GM23338 (cell line): ENCODE data around the gene SCRG1. TPM values are rescaled to one million over a fixed set of nuclear protein-coding genes. Genes with fewer than 3 reads are reported as not detected.

ENCODE experiments used
- ATAC-seq: fragments of 200-7000 bp; cut with Tn5 transposase; 3 replicates; pipeline ENCODE4 v1.9.1; 2020
- DNase-seq: peaks from one replicate; pipeline ENCODE4 v3.0.0-alpha.2; 2015; ENCODE audit warnings: low spot score
- H2AFZ ChIP-seq: fragments of 200-600 bp; sonication (generic); 2 replicates; pipeline ENCODE4 v1.8.0; 2016; ENCODE audit warnings: antibody characterized with exemption, mild to moderate bottlenecking, moderate library complexity
- H3F3A ChIP-seq: fragments of 200-600 bp; sonication (generic); replicated peaks from 2 replicates; pipeline ENCODE4 v1.8.0; 2017; ENCODE audit warnings: antibody characterized with exemption, mixed run types, low read depth
- H3K27ac ChIP-seq: fragments of 200-600 bp; sonication (generic); 2 replicates; pipeline ENCODE4 v1.6.1; 2016; ENCODE audit warnings: low read depth
- H3K27me3 ChIP-seq: fragments of 200-600 bp; sonication (generic); 2 replicates; pipeline ENCODE4 v1.8.0; 2016; ENCODE audit warnings: mild to moderate bottlenecking, mixed run types, moderate library complexity; ENCODE audit not compliant: insufficient read depth
- H3K36me3 ChIP-seq: fragments of 200-600 bp; sonication (generic); 2 replicates; pipeline ENCODE4 v1.8.0; 2016; ENCODE audit warnings: mild to moderate bottlenecking; ENCODE audit not compliant: insufficient read depth
- H3K4me1 ChIP-seq: fragments of 200-600 bp; sonication (generic); 2 replicates; pipeline ENCODE4 v1.8.0; 2016; ENCODE audit warnings: mild to moderate bottlenecking, moderate library complexity; ENCODE audit not compliant: insufficient read depth
- H3K4me2 ChIP-seq: fragments of 200-600 bp; sonication (generic); 2 replicates; pipeline ENCODE4 v1.7.1; 2017; ENCODE audit warnings: mixed run types
- H3K4me3 ChIP-seq: fragments of 200-600 bp; sonication (generic); 2 replicates; pipeline ENCODE4 v1.6.1; 2016; ENCODE audit warnings: mixed run types
- H3K79me2 ChIP-seq: fragments of 200-600 bp; sonication (generic); replicated peaks from 2 replicates; pipeline ENCODE4 v1.8.0; 2017; ENCODE audit warnings: mild to moderate bottlenecking; ENCODE audit not compliant: insufficient read depth
- H3K9me2 ChIP-seq: fragments of 200-600 bp; sonication (generic); 2 replicates; pipeline ENCODE4 v1.8.0; 2017; ENCODE audit not compliant: insufficient read depth
- H4K20me1 ChIP-seq: fragments of 200-600 bp; sonication (generic); replicated peaks from 2 replicates; pipeline ENCODE4 v1.8.0; 2017; ENCODE audit warnings: mild to moderate bottlenecking; ENCODE audit not compliant: insufficient read depth
- H3K27ac Mint-ChIP-seq: 2 replicates; pipeline ENCODE4 v1.8.0; 2020; ENCODE audit warnings: inconsistent platforms, mild to moderate bottlenecking, moderate library complexity, mixed read lengths
- H3K27me3 Mint-ChIP-seq: 3 replicates; pipeline ENCODE4 v1.8.0; 2022; ENCODE audit warnings: low read depth, mild to moderate bottlenecking, moderate library complexity, mixed read lengths, inconsistent platforms; ENCODE audit not compliant: insufficient read depth, poor library complexity
- H3K36me3 Mint-ChIP-seq: 3 replicates; pipeline ENCODE4 v1.8.0; 2021; ENCODE audit warnings: low read depth, mild to moderate bottlenecking, inconsistent platforms, moderate library complexity, mixed read lengths
- H3K4me1 Mint-ChIP-seq: 3 replicates; pipeline ENCODE4 v1.8.0; 2020; ENCODE audit warnings: mild to moderate bottlenecking, inconsistent platforms, mixed read lengths
- H3K4me3 Mint-ChIP-seq: 3 replicates; pipeline ENCODE4 v1.8.0; 2021; ENCODE audit warnings: moderate library complexity, mild to moderate bottlenecking, inconsistent platforms, mixed read lengths
- H3K9me3 Mint-ChIP-seq: 3 replicates; pipeline ENCODE4 v1.8.0; 2020; ENCODE audit warnings: moderate library complexity, mild to moderate bottlenecking, inconsistent platforms, mixed read lengths
- EZH2phosphoT487 ChIP-seq: fragments of 200-600 bp; sonication (generic); IDR thresholded peaks from one replicate; pipeline ENCODE4 v1.8.1; 2018; ENCODE audit warnings: antibody characterized with exemption; ENCODE audit not compliant: unreplicated experiment
- JUNB ChIP-seq: IDR thresholded peaks from one replicate; pipeline ENCODE4 v1.6.1; 2016; ENCODE audit warnings: antibody characterized with exemption; ENCODE audit not compliant: unreplicated experiment
- NANOG ChIP-seq: IDR thresholded peaks from 2 replicates; pipeline ENCODE4 v1.6.1; 2016; ENCODE audit warnings: antibody characterized with exemption, borderline replicate concordance
- POLR2AphosphoS5 ChIP-seq: IDR thresholded peaks from 2 replicates; pipeline ENCODE4 v1.6.1; 2016; ENCODE audit warnings: antibody characterized with exemption, low read depth
- STAT1 ChIP-seq: IDR thresholded peaks from one replicate; pipeline ENCODE4 v1.6.1; 2016; ENCODE audit warnings: antibody characterized with exemption; ENCODE audit not compliant: unreplicated experiment
- polyA plus RNA-seq: library from polyadenylated mRNA; unstranded; fragments of >200 nt; fragmentation: Nextera tagmentation; extraction: Ambion mirVana; gene quantifications from 2 replicates; pipeline ENCODE4 v1.2.1, GENCODE V29; 2016
- total RNA-seq: library from RNA; depleted of rRNA; stranded (reverse); fragments of >200 nt; shearing (Covaris generic); gene quantifications from 2 replicates; pipeline ENCODE4 v1.2.3, GENCODE V29; 2014
- TF ChIP-seq, protein P1 (sequence below): fragments of 250-450 bp; sonication (Bioruptor Pico); IDR thresholded peaks from 2 replicates; pipeline ENCODE4 v1.5.0; 2020; ENCODE audit warnings: mild to moderate bottlenecking, moderate library complexity
- TF ChIP-seq, protein P2 (sequence below): IDR thresholded peaks from 2 replicates; pipeline ENCODE4 v1.6.1; 2016; ENCODE audit warnings: antibody characterized with exemption

The SCRG1 gene
- total and polyA plus RNA-seq, 2 experiments from 2014 or later = 0.45 TPM; not detected in 1

DNA sequence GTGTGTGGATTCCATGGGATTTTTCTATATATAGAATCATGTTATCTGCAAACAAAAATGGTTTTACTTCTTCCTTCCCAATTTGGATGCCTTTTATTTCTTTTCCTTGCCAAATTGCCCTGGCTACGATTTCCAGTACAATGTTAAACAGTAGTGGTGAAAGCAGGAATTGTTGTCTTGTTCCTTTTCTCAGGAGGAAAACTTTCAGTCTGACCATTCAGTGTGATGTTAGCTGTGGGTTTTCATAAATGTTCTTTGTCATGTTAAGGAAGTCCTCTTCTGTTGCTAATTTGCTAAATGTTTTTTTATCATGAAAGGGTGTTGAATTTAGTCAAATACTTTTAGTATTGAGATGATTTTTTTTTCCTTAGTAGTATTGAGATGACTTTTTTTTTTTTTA is 17.3 kb downstream of the SCRG1 start (continued):
- TF ChIP-seq, protein P1, sequence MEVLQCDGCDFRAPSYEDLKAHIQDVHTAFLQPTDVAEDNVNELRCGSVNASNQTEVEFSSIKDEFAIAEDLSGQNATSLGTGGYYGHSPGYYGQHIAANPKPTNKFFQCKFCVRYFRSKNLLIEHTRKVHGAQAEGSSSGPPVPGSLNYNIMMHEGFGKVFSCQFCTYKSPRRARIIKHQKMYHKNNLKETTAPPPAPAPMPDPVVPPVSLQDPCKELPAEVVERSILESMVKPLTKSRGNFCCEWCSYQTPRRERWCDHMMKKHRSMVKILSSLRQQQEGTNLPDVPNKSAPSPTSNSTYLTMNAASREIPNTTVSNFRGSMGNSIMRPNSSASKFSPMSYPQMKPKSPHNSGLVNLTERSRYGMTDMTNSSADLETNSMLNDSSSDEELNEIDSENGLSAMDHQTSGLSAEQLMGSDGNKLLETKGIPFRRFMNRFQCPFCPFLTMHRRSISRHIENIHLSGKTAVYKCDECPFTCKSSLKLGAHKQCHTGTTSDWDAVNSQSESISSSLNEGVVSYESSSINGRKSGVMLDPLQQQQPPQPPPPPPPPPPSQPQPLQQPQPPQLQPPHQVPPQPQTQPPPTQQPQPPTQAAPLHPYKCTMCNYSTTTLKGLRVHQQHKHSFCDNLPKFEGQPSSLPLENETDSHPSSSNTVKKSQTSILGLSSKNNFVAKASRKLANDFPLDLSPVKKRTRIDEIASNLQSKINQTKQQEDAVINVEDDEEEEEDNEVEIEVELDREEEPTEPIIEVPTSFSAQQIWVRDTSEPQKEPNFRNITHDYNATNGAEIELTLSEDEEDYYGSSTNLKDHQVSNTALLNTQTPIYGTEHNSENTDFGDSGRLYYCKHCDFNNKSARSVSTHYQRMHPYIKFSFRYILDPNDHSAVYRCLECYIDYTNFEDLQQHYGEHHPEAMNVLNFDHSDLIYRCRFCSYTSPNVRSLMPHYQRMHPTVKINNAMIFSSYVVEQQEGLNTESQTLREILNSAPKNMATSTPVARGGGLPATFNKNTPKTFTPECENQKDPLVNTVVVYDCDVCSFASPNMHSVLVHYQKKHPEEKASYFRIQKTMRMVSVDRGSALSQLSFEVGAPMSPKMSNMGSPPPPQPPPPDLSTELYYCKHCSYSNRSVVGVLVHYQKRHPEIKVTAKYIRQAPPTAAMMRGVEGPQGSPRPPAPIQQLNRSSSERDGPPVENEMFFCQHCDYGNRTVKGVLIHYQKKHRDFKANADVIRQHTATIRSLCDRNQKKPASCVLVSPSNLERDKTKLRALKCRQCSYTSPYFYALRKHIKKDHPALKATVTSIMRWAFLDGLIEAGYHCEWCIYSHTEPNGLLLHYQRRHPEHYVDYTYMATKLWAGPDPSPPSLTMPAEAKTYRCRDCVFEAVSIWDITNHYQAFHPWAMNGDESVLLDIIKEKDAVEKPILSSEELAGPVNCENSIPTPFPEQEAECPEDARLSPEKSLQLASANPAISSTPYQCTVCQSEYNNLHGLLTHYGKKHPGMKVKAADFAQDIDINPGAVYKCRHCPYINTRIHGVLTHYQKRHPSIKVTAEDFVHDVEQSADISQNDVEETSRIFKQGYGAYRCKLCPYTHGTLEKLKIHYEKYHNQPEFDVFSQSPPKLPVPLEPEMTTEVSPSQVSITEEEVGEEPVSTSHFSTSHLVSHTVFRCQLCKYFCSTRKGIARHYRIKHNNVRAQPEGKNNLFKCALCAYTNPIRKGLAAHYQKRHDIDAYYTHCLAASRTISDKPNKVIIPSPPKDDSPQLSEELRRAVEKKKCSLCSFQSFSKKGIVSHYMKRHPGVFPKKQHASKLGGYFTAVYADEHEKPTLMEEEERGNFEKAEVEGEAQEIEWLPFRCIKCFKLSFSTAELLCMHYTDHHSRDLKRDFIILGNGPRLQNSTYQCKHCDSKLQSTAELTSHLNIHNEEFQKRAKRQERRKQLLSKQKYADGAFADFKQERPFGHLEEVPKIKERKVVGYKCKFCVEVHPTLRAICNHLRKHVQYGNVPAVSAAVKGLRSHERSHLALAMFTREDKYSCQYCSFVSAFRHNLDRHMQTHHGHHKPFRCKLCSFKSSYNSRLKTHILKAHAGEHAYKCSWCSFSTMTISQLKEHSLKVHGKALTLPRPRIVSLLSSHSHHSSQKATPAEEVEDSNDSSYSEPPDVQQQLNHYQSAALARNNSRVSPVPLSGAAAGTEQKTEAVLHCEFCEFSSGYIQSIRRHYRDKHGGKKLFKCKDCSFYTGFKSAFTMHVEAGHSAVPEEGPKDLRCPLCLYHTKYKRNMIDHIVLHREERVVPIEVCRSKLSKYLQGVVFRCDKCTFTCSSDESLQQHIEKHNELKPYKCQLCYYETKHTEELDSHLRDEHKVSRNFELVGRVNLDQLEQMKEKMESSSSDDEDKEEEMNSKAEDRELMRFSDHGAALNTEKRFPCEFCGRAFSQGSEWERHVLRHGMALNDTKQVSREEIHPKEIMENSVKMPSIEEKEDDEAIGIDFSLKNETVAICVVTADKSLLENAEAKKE (CRISPR knock-in tag) = no peak
- peak; percentile 75; the same call in 1 of the 2 replicates for TF ChIP-seq NANOG
- no peak for TF ChIP-seq POLR2AphosphoS5
- no peak for TF ChIP-seq JUNB

DNA sequence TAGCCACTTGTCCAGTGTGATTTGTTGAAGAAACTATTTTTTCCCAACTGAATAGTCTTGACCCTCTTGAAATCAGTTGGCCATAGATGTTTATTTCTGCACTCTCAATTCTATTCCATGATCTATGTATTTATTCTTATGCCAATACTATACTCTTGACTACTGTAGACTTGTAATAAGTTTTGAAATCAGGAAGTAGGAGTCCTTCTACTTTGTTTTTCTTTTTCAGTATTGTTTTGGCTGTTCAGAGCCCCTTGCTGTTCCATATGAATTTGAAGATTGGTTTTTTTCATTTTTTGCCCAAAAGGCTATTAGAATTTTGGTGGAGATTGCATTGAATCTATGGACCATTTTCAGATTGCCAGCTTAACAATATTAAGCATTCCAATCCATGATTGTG is 17.9 kb downstream of the SCRG1 start:
- Histone ChIP-seq H3F3A (no peaks in the 10 kb centered on the region), H3K4me3 (no peak overlapping the region), H3K4me1 (peaks cover 33% of the 10 kb centered on the region), H3K27ac (no peak overlapping the region), H3K79me2 (no peaks in the 10 kb centered on the region), H3K9me2 (no peaks in the 10 kb centered on the region), H2AFZ (no peak overlapping the region), H4K20me1 (no peaks in the 10 kb centered on the region), H3K4me2 (peak overlapping the region; percentile 3), H3K27me3 (no peaks in the 10 kb centered on the region), H3K36me3 (no peaks in the 10 kb centered on the region)
- H3K4me1 Mint-ChIP-seq = peaks cover 23% of the 10 kb centered on the region
- DNase-seq (no peak), ATAC-seq (no peak)
- TF ChIP-seq, protein P1 (CRISPR knock-in tag) = no peak
- no peak for TF ChIP-seq EZH2phosphoT487
- no peak for TF ChIP-seq STAT1
- TF ChIP-seq, protein P2, sequence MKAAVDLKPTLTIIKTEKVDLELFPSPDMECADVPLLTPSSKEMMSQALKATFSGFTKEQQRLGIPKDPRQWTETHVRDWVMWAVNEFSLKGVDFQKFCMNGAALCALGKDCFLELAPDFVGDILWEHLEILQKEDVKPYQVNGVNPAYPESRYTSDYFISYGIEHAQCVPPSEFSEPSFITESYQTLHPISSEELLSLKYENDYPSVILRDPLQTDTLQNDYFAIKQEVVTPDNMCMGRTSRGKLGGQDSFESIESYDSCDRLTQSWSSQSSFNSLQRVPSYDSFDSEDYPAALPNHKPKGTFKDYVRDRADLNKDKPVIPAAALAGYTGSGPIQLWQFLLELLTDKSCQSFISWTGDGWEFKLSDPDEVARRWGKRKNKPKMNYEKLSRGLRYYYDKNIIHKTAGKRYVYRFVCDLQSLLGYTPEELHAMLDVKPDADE = no peak
- no peak for TF ChIP-seq JUNB
- no peaks in the 10 kb centered on the region for H3K9me3 Mint-ChIP-seq
- H3K27me3 Mint-ChIP-seq = no peaks in the 10 kb centered on the region
- no peak overlapping the region for H3K27ac Mint-ChIP-seq
- no peak overlapping the region for H3K4me3 Mint-ChIP-seq
- peaks cover under 1% of the 10 kb centered on the region; the same call in 1 of the 3 replicates for H3K36me3 Mint-ChIP-seq
